SK-N-SH treated with all-trans-retinoic acid at 6 μM for 48 hours (cell line): ENCODE results near the gene RHOJ.

Source experiments
- ARNTL ChIP-seq: fragments of 450-650 bp; formaldehyde crosslinking; IDR thresholded peaks from 2 replicates; pipeline ENCODE4 v1.5.0; 2020; ENCODE audit warnings: low read depth, mild to moderate bottlenecking, moderate library complexity, borderline replicate concordance
- CSDC2 ChIP-seq: fragments of 250-450 bp; sonication (Bioruptor Pico); IDR thresholded peaks from 2 replicates; pipeline ENCODE4 v1.5.0; 2020; ENCODE audit warnings: mild to moderate bottlenecking, moderate library complexity
- ESRRG ChIP-seq: fragments of 250-450 bp; sonication (Bioruptor Pico); IDR thresholded peaks from 2 replicates; pipeline ENCODE4 v1.6.1; 2021; ENCODE audit warnings: mild to moderate bottlenecking
- GLIS3 ChIP-seq: fragments of 250-450 bp; sonication (Bioruptor Pico); IDR thresholded peaks from 2 replicates; pipeline ENCODE4 v1.5.0; 2020; ENCODE audit warnings: mild to moderate bottlenecking, moderate library complexity
- OSR1 ChIP-seq: fragments of 250-450 bp; sonication (Bioruptor Pico); IDR thresholded peaks from 2 replicates; pipeline ENCODE4 v1.8.0; 2022; ENCODE audit warnings: moderate library complexity, mild to moderate bottlenecking, inconsistent platforms
- SNAI2 ChIP-seq: fragments of 250-450 bp; sonication (Bioruptor Pico); IDR thresholded peaks from 2 replicates; pipeline ENCODE4 v1.5.0; 2020; ENCODE audit warnings: mild to moderate bottlenecking, moderate library complexity
- TCF4 ChIP-seq: fragments of 250-450 bp; sonication (Bioruptor Pico); IDR thresholded peaks from 2 replicates; pipeline ENCODE4 v1.8.0; 2021; ENCODE audit warnings: mild to moderate bottlenecking, moderate library complexity, borderline replicate concordance
- ZFP30 ChIP-seq: fragments of 450-650 bp; formaldehyde crosslinking; IDR thresholded peaks from 2 replicates; pipeline ENCODE4 v1.5.0; 2022; ENCODE audit warnings: mild to moderate bottlenecking, moderate library complexity
- ZNF565 ChIP-seq: fragments of 450-650 bp; formaldehyde crosslinking; conservative IDR thresholded peaks from 2 replicates; pipeline ENCODE4 v1.5.0; 2020; ENCODE audit warnings: low read depth, mild to moderate bottlenecking, moderate library complexity
- ZNF70 ChIP-seq: fragments of 450-650 bp; formaldehyde crosslinking; IDR thresholded peaks from 2 replicates; pipeline ENCODE4 v1.5.0; 2020; ENCODE audit warnings: mild to moderate bottlenecking, moderate library complexity
- TF ChIP-seq, protein P1 (sequence below): fragments of 250-450 bp; sonication (Bioruptor Pico); IDR thresholded peaks from 2 replicates; pipeline ENCODE4 v1.8.0; 2020; ENCODE audit warnings: mild to moderate bottlenecking, moderate library complexity, borderline replicate concordance
- TF ChIP-seq, protein P2 (sequence below): fragments of 250-450 bp; sonication (Bioruptor Pico); IDR thresholded peaks from 2 replicates; pipeline ENCODE4 v1.5.1; 2020; ENCODE audit warnings: low read depth, mild to moderate bottlenecking, moderate library complexity

DNA sequence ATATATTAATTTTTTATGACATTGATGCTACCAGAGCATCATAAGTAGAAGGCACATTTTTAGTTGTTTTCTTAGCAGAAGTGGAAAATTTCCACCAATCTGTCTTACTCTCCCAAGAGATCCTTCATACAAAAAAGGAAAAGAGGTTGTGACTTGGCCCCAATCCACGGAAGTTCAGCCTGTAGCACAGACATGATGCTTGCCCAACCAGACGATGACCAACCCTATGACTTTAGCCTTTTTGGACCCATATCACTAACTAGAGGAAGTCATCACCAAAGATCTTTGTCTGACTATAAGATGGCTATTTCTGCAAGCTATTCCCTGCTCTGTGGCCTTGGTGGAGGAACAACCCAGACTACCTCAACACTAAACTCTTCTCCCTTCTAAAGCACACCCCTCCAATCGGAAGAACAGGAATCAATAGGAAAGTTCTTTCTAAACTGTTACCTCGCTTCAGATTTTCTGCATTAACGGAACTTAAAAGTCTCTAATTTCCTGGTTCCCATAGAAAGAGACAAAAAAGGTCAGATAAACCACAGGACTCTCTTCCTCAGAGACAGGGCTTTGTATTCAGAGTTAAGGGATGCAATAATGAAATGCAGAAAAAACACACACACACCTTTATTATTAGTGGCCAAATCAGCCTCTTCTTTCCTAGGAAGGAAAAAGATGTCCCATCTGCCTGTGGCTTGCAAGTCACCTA lies 4.1 kb upstream of the RHOJ start:
- TF ChIP-seq ZNF565 (CRISPR knock-in tag), result no peak
- TF ChIP-seq CSDC2 (CRISPR knock-in tag), result no peak
- TF ChIP-seq ARNTL (CRISPR knock-in tag), result no peak
- TF ChIP-seq, protein P1, sequence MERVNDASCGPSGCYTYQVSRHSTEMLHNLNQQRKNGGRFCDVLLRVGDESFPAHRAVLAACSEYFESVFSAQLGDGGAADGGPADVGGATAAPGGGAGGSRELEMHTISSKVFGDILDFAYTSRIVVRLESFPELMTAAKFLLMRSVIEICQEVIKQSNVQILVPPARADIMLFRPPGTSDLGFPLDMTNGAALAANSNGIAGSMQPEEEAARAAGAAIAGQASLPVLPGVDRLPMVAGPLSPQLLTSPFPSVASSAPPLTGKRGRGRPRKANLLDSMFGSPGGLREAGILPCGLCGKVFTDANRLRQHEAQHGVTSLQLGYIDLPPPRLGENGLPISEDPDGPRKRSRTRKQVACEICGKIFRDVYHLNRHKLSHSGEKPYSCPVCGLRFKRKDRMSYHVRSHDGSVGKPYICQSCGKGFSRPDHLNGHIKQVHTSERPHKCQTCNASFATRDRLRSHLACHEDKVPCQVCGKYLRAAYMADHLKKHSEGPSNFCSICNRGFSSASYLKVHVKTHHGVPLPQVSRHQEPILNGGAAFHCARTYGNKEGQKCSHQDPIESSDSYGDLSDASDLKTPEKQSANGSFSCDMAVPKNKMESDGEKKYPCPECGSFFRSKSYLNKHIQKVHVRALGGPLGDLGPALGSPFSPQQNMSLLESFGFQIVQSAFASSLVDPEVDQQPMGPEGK (CRISPR knock-in tag), result no peak
- no peak for TF ChIP-seq SNAI2
- TF ChIP-seq OSR1 (CRISPR knock-in tag), result no peak
- TF ChIP-seq TCF4, result no peak
- TF ChIP-seq GLIS3 (CRISPR knock-in tag), result no peak
- TF ChIP-seq ZFP30 (CRISPR knock-in tag), result no peak
- TF ChIP-seq ESRRG (CRISPR knock-in tag), result no peak
- TF ChIP-seq ZNF70 (CRISPR knock-in tag), result no peak
- TF ChIP-seq, protein P2, sequence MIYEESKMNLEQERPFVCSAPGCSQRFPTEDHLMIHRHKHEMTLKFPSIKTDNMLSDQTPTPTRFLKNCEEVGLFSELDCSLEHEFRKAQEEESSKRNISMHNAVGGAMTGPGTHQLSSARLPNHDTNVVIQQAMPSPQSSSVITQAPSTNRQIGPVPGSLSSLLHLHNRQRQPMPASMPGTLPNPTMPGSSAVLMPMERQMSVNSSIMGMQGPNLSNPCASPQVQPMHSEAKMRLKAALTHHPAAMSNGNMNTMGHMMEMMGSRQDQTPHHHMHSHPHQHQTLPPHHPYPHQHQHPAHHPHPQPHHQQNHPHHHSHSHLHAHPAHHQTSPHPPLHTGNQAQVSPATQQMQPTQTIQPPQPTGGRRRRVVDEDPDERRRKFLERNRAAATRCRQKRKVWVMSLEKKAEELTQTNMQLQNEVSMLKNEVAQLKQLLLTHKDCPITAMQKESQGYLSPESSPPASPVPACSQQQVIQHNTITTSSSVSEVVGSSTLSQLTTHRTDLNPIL, result no peak
